ENCODE results near the gene CHD6. TPM values are rescaled to one million over a fixed set of nuclear protein-coding genes. Genes with fewer than 3 reads are reported as not detected.
A peak's percentile ranks its signal among the peaks of the same experiment; 100 is the strongest.

Gene CHD6
- total RNA-seq, 1 experiment from 2014 or later: 18.5 TPM

DNA sequence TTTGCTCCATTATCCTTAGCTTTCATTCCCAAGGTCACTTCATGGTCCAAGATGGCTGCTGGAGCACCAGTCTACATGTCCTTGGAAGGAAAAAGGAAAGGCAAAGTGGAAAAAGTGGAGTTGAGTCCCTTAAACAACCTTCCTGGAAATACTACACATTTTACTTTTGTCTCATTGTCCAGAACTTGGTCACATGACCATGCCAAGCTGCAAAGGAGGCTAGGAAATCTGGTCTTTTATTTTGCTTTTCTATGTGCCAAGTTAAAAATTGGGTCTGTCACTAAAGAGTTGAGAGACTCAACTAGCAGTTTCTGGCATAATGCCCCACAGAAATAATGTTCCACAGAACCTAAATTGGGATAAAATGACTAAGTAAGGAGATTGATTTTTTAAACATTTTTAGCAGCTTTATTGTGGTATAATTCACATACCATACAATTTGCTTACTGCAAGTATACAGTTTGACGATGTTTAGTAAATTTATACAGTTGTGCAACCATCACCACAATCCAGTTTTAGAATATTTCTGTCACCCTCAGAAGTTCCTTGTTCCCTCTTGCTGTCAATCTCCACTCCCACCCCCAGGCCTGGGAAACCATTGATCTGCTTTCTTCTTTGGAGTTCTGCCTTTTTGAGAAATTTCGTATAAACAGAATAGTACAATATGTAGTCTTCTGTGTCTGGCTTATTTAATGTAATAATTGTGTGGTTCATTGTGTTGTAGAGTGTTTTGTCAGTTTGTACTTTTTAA is 5.6 kb upstream of the CHD6 start:
- no peak for DNase-seq (ENCODE audit: low spot score)

DNA sequence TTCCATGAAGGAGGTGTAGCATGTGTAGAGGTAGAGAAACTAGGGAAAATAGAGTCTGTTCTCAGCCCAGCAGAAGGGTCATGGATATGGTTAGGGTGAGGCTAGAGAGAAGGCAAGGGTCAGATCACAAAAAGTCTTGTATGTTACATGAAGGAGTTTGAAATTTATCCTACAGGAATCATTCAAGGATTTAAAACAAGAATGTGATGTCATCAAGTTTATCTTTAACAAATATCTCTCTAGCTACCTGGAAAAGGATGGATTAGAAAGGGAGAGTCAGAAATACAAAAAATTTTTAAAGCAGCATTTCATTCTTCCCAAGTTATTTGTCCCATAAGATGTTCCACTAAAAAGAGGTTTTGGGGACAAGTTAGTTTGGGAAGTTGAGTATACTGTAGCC is 4.4 kb upstream of the CHD6 start:
- no peak for DNase-seq (ENCODE audit: low spot score)

DNA sequence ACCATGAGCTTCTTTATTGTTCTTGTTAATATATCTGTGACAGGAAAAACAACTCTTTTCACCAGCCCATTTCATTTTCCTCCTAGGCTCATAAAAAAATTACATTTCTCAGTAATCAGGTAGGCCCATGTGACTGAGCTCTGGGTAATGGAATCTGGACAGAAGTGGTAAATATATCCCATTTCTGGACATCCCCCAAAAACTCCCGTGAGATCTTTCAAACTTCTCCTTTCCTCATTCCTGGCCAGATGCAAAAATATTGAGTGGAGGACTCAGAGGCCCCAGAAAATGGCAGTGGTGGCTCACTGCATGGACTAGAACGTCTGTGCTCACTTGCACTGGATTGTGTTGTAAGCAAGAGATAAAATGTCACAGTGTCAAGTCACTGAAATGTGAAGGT is 3.8 kb upstream of the CHD6 start:
- no peak for DNase-seq (ENCODE audit: low spot score)

DNA sequence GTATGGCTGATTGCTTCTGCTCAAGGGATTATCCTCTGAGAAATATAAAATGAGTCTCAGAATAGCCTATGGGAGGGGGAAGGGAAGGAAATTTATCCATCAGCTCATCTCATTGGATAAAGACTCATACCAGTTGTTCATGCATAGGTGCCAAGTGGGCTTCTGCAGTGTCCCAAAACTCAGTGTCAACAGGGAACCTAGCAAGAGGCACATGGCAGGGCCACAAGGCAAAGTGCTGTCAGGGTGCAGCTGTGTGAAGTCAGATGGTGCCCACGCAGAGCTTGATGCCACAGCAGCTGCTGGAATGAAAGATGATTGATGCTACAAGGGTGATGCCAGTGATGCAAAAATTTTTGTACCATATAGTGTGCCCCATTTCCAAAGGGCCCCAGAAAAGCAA is 3.2 kb upstream of the CHD6 start:
- no peak for DNase-seq (ENCODE audit: low spot score)

DNA sequence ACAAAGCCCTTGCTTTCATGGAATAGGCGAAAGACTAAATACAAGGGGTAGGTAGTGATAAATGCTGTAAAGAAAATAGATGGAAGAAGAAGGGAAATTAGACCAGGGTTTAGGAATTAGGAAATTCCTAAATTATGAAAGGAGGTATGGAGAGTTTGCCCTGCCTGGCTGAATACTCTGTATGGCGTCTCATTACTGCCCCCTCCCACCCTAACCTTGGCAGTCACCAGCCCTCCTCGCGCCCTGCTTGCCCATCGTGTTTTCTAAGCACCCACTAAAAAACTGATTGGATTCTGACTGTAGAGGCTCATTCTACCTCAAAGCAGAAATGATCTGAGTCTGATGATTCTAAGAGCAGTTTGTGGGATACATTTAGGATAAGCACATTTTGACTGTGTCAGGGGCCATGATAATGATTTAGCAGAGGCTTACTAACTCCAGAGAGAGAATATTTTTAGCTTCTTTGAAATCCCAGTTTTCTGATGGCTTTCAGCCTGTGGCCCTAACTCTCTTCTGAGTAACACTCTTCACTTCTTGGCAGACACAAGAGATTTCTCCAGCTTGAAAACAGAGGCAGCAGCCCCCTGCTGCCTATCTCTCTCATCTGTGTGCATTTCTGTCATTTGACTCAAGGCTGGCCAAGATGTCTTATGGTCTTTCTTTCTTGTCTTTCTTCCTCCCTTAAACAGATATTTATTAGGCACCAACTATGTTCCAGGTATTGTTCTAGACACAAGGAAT is 1.4 kb upstream of the CHD6 start:
- DNase-seq (ENCODE audit: low spot score): no peak

DNA sequence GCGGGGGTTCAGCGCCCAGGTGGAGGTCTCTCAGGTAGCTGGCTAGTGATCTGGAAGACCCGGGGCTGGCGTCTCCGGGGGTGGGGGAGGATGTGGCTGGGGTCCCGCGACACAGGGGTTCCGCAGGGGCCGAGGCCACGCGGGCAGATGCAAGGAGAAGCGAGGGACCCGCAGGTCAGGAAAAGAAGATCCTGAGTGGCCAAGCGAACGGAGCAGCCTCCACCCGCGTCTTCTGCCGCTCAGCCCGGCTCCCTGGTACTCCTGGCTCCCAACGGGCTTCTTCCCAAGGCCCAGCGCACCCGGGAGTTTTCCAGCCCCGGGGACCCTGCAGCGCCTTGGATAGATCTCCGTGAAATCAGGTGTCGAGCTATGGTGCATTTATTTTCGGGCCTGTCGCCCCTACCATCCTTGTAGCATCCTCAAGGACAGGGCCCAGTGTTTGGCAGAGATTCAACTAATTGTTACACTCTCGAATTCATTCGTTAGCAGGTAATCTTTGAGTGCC is 682 bp upstream of the CHD6 start:
- peak; percentile 46 for DNase-seq (ENCODE audit: low spot score)

DNA sequence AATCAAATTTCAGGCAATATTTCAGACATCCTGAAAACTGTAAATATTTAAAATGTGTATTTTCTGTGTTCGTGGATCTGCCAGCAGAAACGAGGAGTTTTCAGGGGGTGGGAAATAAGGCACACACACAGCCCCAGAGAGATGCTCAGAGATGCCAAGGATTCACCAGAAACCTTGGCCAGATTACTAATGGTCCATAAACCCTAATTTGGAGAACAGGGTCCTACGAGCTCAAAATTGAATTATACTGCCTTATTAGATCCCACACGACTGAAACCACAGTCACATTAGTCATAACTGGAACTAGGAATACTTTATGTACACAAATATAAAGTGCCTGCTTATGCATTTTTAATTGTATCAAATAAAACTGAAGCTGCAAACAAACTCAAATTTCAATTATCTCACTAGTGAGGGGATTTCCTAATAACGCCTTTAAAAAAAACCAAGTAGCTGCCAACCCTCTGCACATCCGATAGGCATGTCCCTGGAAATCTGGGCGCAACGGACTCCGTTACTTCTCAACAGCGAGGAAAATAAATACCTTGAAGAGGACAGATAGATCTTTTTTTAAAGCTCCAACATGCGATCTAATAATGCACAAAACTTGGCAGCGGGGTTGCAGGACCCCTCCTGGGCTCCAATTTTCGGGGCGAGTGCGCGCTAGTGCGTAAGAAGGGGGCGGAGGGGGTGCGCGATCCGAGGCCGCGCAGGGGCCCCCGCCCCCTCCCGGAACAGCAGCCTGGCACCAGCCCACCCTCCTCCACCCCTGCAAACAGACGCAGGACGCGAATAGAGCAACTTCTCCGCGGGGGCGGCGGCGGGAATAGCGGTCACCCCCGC is 897 bp downstream of the CHD6 start:
- peak; percentile 30 for DNase-seq (ENCODE audit: low spot score)

DNA sequence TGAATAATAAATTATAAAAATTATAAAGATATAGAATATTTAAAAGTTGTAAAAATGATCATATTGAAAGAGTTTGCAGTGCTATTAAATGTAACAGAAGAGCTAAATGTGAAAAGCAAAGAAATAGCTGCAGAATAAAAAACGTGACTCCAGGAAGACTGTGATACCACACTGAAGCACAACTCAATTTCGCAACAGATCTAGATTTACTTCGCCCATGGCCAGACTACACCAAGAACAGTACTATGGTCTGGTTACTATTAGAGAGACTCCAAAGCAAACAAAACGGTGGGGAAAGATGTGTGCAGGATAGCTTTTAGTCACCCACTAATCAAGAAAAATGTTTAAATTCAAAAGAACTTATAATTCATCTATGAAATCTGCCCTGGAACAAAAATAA is 1.9 kb downstream of the CHD6 start:
- DNase-seq (ENCODE audit: low spot score): no peak

DNA sequence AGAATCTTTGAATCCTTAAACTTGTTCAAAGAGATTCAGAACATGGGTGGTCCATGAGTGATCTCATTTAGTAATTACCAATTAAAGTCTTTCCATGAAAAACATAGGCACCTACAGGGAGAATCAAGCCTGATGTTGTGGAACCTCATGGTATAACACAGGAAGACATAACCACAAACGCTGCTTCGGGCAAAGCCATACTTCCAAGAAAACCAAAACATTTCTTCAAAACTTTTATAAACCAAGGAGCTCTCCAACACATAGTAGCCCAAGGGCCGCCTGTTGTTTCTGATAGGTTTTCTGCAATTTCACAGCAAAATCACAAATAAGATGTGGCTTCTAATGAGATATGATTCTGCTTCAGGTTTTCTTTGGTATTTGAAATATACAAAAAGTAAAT is 2.5 kb downstream of the CHD6 start:
- DNase-seq (ENCODE audit: low spot score): no peak

DNA sequence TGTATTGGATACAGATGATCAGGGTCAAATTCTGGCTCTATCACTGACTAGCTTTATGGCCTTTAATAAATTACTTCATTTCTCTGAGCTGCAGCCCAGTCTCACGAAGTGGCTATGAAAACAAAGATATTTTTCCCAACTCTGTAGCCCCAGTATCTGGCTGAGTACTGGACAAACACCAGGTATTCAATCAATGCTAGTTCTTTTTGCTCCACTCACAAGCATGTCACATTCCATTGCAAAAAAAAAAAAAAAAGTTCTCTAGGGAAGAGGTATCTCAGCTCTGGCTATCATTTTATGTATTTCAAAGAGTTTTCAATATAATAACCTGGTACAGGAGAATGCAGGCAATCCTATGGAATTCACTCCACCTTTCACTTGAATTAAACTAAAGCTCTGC is 3.1 kb downstream of the CHD6 start:
- DNase-seq (ENCODE audit: low spot score): no peak

DNA sequence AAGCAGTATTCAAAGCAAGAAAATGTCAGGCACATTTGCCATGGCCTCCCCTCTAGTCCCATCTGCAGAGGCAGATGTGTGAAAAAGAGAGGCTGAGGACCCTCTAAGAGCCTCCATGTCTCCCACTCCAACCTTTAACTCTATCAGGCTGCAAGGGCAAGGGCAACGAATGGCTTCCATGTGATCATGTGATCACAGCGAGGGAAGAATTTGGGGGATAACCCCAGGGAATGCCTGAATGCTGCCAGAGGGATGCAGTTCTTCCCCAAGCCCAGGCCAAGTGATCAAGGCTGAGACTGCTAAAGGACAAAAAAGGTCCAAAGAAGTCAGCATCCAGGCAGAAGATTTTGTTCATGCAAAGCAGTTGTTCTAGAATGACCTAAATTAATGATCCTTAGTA is 4.9 kb downstream of the CHD6 start:
- no peak for DNase-seq (ENCODE audit: low spot score)

DNA sequence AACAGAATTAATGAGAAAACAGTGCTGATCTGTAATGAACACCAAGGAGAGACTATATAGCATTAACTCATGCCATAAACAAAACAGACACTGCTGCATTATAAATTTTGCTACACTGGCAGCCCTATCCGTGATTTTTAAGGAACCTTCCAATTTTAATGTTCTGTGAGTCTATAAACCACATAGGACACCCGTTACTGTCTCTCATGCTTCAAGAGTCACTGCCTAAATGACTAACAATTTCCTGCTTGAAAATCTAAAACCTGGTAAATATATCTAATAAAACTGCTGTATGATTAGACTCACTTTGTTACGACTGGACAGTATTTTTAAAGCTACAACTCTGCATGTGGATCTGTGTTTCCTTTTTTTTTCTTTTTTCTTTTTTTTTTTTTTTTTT is 8.7 kb downstream of the CHD6 start:
- DNase-seq (ENCODE audit: low spot score): no peak

DNA sequence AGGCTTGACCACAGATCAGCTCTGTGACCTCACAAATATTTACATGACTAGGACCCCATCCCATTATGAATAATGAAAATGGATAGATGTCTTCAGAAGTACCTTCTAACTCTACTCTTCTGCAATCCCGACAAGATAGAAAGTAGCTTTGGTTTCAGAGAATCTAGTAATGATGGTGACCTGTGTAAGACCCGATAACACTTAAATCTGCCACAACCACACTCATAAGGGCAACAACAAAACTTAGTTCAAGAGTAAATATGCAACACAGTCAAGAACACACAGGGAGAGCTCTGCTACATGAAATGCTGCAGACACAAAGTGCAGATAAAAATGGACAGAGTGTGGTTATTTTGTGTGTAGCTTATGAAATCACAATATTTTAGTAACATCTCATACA is 9.6 kb downstream of the CHD6 start:
- DNase-seq (ENCODE audit: low spot score): no peak

DNA sequence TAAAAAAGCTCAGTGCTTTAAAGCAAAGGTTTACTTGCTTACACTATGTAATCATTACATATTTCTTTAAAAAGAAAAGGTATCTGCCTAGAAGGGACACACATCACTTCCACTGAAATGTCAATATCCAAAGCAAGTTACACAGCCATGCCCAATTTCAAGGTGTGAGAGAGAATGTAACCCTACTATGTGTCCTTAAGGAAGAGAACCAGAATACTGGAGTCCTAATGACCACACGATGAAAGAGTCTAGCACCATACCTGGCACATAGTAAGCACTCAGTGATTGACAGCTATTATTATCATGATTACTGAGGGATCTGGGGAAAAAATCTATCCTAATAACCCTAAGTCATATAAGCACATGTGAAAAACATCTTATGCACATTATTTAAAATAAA is 10.4 kb downstream of the CHD6 start:
- no peak for DNase-seq (ENCODE audit: low spot score)

DNA sequence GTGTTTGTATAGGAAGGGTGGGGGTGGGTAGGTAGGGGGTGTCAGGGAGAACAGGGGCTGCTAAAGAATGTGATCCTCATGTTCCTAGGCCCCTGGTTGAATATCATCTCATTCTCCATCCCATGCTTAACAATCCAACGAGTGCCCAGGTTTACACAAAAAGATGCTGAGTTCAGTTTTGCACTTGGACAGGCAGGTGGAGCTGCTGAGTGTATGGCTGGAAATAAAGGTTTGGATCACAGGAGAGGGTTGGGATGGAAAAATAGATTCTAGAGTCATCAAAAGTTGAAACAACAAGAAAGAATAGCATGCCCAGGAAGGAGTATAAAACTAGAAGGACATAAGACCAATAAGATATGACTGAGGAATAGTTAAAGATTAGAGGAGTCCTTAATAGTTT is 14.2 kb downstream of the CHD6 start:
- no peak for DNase-seq (ENCODE audit: low spot score)

DNA sequence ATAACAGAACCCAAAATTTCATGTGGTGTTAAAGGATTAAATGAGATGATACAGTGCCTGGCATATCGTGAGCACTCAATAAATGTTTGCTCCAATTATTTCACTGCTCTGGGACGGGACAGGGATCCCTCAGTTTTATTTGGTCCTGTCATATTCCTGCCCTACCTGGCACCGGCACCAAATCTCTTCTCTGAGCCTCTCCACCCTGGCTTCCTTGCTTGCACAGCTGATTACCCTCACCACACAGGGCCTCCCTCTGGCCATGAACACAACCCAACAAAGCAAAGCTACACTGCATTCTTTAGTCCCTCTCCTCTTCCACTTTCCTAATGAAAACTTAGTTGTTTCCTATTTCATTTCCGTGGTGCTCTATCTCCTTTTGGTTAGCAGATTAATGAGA is 16.4 kb downstream of the CHD6 start:
- no peak for DNase-seq (ENCODE audit: low spot score)

DNA sequence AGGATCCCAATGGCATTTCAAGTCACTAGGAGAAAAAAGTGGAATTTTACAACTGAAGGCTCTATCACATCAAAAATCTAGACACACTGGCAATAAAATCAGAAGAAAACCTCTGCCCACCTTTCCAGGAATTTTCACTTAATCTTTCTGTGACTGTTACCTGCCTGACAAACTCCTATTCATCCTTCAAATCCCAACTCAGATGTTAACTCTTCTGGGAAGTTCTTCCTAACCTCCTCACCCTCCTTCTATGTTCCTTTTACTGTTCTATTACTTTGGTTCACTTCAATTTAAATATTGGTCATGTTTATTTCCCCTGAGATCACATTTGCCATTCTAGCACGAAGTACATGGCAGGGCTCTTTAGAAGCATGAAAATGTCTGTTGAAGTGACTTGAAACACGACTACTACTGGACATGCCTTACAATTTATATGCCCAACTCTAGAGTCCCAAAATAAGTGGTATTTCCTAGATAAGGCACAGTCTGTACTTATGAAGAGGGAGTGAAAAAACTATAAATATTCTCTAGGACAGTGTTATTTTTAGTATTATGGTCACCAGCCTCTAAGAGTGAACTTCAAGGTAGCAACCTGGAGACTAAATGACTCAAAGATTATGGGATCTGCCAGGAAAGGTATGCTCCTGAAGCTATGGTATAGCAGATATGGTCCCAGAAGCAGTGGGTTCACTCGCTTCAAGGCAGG is 17.1 kb downstream of the CHD6 start:
- no peak for DNase-seq (ENCODE audit: low spot score)

DNA sequence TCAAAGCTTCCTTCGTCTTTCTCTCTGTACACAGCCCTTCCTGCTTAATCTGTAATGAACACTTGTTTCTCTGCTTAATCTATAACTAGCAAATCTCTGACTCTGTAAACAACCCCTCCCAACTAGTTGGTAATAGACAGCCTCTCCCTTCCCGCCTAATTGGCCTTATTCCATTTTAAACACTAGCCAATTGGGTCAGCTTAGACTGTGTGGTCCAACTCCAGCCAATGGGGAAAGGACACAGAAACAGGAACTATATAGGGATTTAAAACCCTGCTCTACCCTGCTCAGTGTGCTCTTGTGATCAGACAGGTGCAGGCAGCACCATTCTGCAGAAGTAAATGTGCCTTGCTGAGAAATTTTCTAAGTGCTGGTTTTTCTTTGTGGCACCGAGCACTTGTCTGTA is 18.5 kb downstream of the CHD6 start:
- DNase-seq (ENCODE audit: low spot score): no peak

DNA sequence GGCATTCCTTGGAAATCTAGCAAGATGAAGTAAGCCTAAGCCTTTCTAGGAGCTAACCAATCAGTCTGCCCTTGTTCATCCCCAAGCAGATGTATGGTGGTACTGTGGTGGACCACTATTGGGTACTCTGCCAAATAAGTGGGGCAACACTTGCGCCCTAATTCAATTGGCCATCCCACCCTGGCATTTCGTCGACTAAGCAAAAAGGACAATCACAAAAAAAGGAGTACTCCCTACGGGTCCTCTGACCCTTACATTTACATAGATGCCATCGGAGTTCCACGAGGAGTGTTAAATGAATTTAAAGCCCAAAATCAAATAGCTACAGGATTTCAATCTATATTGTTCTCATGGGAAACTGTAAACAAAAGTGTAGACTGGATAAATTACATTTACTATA is 19.5 kb downstream of the CHD6 start:
- no peak for DNase-seq (ENCODE audit: low spot score)

DNA sequence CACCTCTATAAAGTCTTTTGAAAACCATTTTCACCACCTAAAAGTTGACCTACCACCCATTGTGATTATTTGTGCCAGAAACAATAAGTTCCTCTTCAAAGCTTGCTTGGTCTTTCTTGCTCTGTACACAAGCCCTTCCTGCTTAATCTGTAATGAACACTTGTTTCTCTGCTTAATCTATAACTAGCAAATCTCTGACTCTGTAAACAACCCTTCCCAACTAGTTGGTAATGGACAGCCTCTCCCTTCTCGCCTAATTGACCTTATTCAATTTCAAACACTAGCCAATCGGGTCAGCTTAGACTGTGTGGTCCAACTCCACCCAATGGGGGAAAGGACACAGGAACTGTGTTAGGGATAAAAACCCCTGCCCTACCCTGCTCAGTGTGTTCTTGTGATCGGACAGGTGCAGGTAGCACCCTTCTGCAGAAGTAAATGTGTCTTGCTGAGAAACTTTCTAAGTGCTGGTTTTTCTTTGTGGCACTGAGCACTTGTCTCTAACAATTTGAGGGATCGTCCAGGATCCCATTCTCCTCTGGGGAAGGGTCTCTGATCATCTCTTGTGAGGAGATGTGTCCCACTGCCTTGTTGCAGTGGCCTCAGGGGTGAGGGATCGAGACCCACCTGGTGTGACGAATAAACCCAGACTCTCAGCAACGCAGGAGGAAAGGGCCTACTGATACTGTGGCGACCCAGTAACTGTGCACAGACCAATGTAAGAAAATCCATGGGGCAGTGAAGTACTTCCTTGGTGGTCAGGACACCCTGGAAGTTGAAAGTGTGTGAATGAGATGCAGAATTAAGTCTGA is 23.5 kb downstream of the CHD6 start:
- no peak for DNase-seq (ENCODE audit: low spot score)
